ENCODE data around the gene DMD. TPM values are rescaled to one million over a fixed set of nuclear protein-coding genes. Genes with fewer than 3 reads are reported as not detected.

Gene DMD
- total RNA-seq, 2 experiments from 2014 or later, result 0.14 to 0.37 TPM

DNA sequence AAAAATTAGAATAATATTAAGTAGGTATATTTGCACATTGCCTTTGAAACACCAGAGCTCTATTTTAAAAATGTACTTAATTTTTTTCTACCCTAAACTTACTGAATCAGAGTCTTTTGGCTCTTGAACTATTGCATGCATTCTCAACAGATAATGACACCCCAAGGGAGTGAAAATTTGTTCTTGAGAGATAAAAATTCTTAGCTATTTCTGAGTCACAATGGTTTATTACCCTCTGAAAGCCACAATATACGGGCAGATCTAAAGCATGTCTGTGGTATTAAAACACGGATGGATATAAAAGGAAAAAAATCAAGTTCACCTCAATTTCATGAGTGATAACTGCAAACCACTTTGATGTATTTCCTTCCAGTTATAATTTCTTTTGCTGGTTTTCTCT is 1503.2 kb downstream of the DMD start:
- Mint-ChIP-seq H3K36me3 (ENCODE audit: low read depth) (no peaks in the 10 kb centered on the region), H3K27ac (no peak overlapping the region), H3K27me3 (ENCODE audit: low read depth) (no peaks in the 10 kb centered on the region), H3K4me1 (ENCODE audit: low read depth) (no peaks in the 10 kb centered on the region), H3K4me3 (no peak overlapping the region), H3K9me3 (no peaks in the 10 kb centered on the region)
- CTCF ChIA-PET, result no interaction called here
- intact Hi-C loops (cut with micrococcal nuclease), result no loop called here
- DNase-seq, result no peak

DNA sequence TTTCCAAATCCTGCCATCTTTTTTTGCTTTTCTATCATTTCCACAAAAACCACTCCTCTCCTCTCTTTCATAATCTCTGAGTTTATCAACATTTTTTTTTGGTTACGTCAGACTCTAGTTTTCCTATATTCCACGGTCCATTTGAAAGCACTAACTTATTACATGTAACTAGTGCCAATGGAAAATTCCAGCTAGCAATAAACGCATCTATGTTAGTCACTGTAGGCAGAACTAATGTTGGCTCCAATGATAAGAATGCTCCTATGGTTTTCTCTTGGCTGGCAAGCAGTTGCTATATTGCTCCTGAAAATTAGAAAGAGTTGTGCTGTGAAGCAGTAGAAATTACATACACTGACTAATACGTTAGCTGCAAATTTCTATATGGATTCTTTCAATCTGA is 1504.9 kb downstream of the DMD start:
- no peak overlapping the region for H3K27ac Mint-ChIP-seq
- intact Hi-C loops (cut with micrococcal nuclease), result no loop called here
- H3K4me3 Mint-ChIP-seq, result no peak overlapping the region
- no peaks in the 10 kb centered on the region for H3K4me1 Mint-ChIP-seq (ENCODE audit: low read depth)
- no peak for DNase-seq
- CTCF ChIA-PET, result interaction anchor here (0.6 kb wide), 1 partner anchor 525 kb away, joined by 3 read pairs; no protein-coding TSS in a partner anchor
- no peaks in the 10 kb centered on the region for H3K27me3 Mint-ChIP-seq (ENCODE audit: low read depth)
- H3K9me3 Mint-ChIP-seq, result no peaks in the 10 kb centered on the region
- no peaks in the 10 kb centered on the region for H3K36me3 Mint-ChIP-seq (ENCODE audit: low read depth)

DNA sequence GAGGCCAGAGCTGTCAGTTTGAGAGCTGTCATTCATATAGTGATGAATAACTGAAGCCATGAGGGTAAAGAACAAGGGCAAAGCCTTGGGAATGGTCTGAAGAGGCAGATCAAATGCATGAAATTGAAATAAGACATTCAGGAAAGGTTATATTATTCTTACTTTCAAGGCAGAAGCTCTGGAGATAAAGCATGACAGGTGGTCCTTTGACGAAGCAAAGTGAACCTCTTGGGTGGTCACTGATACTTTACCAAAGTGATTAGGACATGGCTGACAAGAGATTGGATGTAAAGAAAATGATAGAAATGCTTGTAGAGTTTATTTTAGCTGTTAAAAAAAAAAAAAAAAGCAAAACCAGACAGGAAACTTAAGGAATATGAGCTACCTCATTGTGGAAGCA is 1505.5 kb downstream of the DMD start:
- Mint-ChIP-seq H3K36me3 (ENCODE audit: low read depth) (no peaks in the 10 kb centered on the region), H3K9me3 (no peaks in the 10 kb centered on the region), H3K27me3 (ENCODE audit: low read depth) (no peaks in the 10 kb centered on the region), H3K4me1 (ENCODE audit: low read depth) (no peaks in the 10 kb centered on the region), H3K27ac (no peak overlapping the region), H3K4me3 (no peak overlapping the region)
- DNase-seq, result no peak
- CTCF ChIA-PET, result no interaction called here
- intact Hi-C loops (cut with micrococcal nuclease), result no loop called here

DNA sequence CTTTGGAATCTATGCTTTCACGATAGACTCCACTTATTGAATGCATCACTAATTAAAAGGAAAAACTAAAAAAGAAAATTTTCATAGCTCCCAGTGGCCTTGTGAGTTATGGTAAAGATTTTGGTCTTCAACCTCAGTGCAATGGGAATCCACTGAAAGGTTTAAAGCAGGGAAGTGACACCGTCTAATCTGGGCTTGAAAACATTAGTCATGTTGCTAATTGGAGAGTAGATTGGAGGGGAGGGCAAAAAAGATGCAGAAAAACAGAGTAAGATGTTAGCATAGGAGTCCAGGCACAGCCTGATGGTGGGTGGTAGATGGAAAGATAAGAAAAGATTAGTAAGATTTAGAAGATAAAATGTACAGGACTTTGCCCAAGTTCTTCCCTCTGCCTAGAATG is 1506.4 kb downstream of the DMD start:
- Mint-ChIP-seq H3K27me3 (ENCODE audit: low read depth) (no peaks in the 10 kb centered on the region), H3K9me3 (no peaks in the 10 kb centered on the region), H3K4me3 (no peak overlapping the region), H3K36me3 (ENCODE audit: low read depth) (no peaks in the 10 kb centered on the region), H3K4me1 (ENCODE audit: low read depth) (no peaks in the 10 kb centered on the region), H3K27ac (no peak overlapping the region)
- intact Hi-C loops (cut with micrococcal nuclease), result no loop called here
- DNase-seq, result no peak
- CTCF ChIA-PET, result no interaction called here

DNA sequence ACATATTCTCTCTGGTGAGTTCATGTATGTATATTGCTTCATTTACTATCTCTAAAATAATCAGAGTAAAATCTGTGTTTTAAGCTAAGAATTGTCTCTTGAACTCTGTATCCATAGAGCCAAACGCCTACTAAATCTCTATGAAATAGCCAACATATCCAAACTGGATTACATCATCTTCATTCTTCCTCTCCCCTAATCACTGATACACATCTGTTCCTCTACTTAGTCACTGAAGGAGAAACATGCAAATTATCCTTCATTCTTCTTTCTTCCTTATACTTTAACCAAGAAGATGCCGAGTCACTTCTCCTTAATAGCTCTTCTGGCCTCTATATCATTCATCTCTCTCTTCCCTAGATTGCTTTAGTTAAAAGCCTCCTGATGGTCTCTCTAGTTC is 1509.1 kb downstream of the DMD start:
- intact Hi-C loops (cut with micrococcal nuclease), result no loop called here
- no peak for DNase-seq

DNA sequence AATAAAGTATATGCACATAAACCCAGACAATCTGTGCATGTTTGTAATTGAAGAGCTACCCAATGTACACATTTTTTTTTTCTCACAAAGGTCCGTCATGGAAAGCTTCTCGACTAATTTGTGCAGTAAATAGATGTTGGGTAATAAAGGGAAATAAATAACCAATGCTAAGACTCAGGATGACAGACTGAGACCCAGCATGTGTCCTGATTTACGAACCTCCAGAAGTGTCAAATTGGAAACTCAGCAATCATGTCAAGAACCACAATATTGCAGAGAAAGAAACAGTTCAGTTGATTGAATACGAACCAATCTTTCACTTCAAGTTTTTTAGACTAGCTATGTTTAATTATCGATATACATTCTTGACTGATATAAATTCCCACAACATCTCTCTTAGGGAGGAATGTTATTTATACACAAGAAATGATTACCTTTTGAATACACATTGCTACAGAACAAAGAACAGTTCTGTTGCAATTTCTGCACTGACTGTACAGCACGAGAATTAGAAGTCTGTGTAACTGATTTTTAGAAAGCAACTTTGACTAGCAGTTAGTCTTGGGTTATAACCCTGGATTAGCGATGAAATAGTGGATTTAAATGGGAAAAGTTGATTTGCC is 1513.9 kb downstream of the DMD start:
- Mint-ChIP-seq H3K9me3 (no peaks in the 10 kb centered on the region), H3K4me1 (ENCODE audit: low read depth) (no peaks in the 10 kb centered on the region), H3K27ac (no peak overlapping the region), H3K36me3 (ENCODE audit: low read depth) (no peaks in the 10 kb centered on the region), H3K27me3 (ENCODE audit: low read depth) (no peaks in the 10 kb centered on the region), H3K4me3 (no peak overlapping the region)
- DNase-seq, result no peak
- CTCF ChIA-PET, result no interaction called here
- intact Hi-C loops (cut with micrococcal nuclease), result no loop called here

More for the DNA sequence above, 1509.1 kb downstream of the DMD start:
- CTCF ChIA-PET, result no interaction called here
- no peak overlapping the region for H3K4me3 Mint-ChIP-seq
- no peaks in the 10 kb centered on the region for H3K9me3 Mint-ChIP-seq
- no peak overlapping the region for H3K27ac Mint-ChIP-seq
- no peaks in the 10 kb centered on the region for H3K36me3 Mint-ChIP-seq (ENCODE audit: low read depth)
- H3K27me3 Mint-ChIP-seq (ENCODE audit: low read depth), result no peaks in the 10 kb centered on the region
- H3K4me1 Mint-ChIP-seq (ENCODE audit: low read depth), result no peaks in the 10 kb centered on the region

DNA sequence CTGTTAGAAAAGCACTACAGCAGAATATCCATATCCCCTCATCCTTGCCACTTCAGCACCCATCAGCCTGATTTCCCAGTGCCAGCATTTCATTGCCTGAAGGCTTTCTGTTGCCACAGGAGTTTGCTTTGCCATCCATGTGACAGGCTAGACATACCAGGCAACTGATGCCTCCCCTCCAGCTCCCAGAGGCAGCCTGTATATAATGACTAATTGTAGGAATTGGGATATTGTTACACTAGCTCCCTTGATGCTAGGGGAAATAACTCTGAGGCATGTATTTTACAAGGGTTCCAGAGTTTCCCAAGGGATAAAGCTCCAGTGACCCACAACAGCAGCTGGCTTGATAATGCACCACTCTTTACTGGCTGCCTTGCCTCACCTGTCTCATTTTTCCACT is 1531.5 kb downstream of the DMD start:
- no peaks in the 10 kb centered on the region for H3K9me3 Mint-ChIP-seq
- H3K4me3 Mint-ChIP-seq, result no peak overlapping the region
- no peaks in the 10 kb centered on the region for H3K27me3 Mint-ChIP-seq (ENCODE audit: low read depth)
- H3K27ac Mint-ChIP-seq, result no peak overlapping the region
- H3K36me3 Mint-ChIP-seq (ENCODE audit: low read depth), result no peaks in the 10 kb centered on the region
- no peaks in the 10 kb centered on the region for H3K4me1 Mint-ChIP-seq (ENCODE audit: low read depth)
- DNase-seq, result no peak
- CTCF ChIA-PET, result no interaction called here
- intact Hi-C loops (cut with micrococcal nuclease), result no loop called here

DNA sequence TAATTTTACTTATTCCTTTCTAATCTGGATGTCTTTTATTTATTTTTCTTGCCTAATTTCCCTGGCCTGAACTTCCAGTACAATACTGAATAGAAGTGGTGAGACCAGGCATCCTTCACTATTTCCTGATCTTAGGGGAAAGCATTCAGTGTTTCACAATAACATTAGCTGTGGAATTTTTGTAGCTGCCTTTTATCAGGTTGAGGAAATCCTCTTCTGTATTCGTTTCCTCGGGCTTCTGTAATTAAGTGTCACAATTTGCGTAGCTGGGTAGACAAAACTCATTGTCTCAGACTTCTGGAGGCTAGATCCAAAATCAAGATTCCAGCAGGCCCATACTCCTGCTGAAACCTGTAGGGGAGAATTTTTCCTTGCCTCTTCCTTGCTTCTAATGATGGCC is 1541.1 kb downstream of the DMD start:
- CTCF ChIA-PET, result no interaction called here
- H3K4me3 Mint-ChIP-seq, result no peak overlapping the region
- no peak overlapping the region for H3K27ac Mint-ChIP-seq
- H3K27me3 Mint-ChIP-seq (ENCODE audit: low read depth), result no peaks in the 10 kb centered on the region
- H3K36me3 Mint-ChIP-seq (ENCODE audit: low read depth), result no peaks in the 10 kb centered on the region
- no peaks in the 10 kb centered on the region for H3K4me1 Mint-ChIP-seq (ENCODE audit: low read depth)
- DNase-seq, result no peak
- H3K9me3 Mint-ChIP-seq, result no peaks in the 10 kb centered on the region
- intact Hi-C loops (cut with micrococcal nuclease), result no loop called here

DNA sequence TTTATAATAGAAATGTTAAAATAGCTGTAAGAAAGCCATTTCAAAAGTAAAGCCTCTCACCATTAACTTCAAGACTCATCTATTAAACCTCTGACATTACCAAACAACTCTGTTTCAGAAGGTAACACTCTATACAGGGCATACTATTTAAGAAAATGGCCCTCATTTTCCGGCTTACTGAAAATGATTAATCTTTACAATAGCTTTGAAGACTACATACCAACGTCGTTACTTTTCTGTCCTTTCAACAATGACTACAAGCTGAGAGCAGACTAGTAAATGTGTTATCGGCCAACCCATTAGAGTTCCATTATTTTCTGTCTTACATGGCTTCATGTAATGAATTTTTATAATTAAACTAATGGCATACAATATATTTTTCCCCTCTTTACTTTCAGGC is 1545.9 kb downstream of the DMD start:
- DNase-seq, result no peak
- CTCF ChIA-PET, result interaction anchor here (1.0 kb wide), 1 partner anchor 8 kb away, joined by 4 read pairs; no protein-coding TSS in a partner anchor
- Mint-ChIP-seq H3K27me3 (ENCODE audit: low read depth) (no peaks in the 10 kb centered on the region), H3K27ac (no peak overlapping the region), H3K4me1 (ENCODE audit: low read depth) (no peaks in the 10 kb centered on the region), H3K9me3 (no peaks in the 10 kb centered on the region), H3K36me3 (ENCODE audit: low read depth) (no peaks in the 10 kb centered on the region), H3K4me3 (no peak overlapping the region)
- intact Hi-C loops (cut with micrococcal nuclease), result no loop called here

DNA sequence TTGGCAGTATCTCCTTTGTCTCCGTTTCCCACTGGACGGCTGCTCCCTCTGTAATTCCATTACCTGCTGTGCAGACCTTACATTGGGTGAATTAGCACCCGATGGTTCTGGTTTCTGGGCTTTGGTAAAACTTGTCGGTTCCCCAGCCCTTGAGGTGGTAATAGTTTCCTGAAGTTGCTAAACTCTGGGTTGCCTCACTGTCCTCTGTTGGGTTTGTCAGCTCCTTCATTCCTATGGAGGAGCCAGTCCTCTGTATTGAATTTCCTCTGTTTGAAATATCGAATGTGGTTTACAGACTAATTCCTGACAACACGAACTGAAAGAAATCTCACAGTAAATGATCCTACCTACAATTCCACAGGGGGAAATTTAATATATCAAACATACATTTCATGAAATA is 1548.2 kb downstream of the DMD start:
- no peaks in the 10 kb centered on the region for H3K9me3 Mint-ChIP-seq
- CTCF ChIA-PET, result no interaction called here
- H3K4me1 Mint-ChIP-seq (ENCODE audit: low read depth), result no peaks in the 10 kb centered on the region
- no peaks in the 10 kb centered on the region for H3K36me3 Mint-ChIP-seq (ENCODE audit: low read depth)
- no peaks in the 10 kb centered on the region for H3K27me3 Mint-ChIP-seq (ENCODE audit: low read depth)
- H3K4me3 Mint-ChIP-seq, result no peak overlapping the region
- DNase-seq, result no peak
- H3K27ac Mint-ChIP-seq, result no peak overlapping the region
- intact Hi-C loops (cut with micrococcal nuclease), result loop anchor here (5.0 kb wide), 1 partner anchor 451 kb away; no protein-coding TSS in a partner anchor

DNA sequence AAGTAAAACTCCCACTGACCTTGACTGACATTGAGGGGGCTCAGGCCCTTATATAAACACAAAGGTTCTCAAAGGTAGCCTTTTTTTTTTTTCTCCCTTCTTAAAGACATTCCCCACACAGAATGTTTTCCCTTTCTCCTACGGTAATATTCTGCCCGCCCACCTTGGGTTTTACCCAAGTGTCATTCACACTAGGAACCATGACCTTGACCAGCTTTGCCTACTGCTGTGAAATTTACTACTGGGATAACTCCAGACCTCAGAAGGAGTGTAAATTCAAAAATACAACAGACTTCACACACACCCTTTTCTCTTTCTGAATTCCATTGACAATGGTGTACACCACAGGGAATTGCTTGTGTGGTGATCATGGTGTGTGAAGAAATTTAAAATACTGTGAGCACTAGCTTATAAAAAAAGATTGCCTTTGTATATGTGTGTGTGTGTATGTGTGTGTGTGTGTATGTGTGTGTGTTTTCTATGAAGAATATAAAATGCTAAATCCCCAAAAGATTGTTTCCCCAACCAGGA is 1550.0 kb downstream of the DMD start:
- intact Hi-C loops (cut with micrococcal nuclease), result loop anchor here (5.0 kb wide), 1 partner anchor 449 kb away; no protein-coding TSS in a partner anchor
- Mint-ChIP-seq H3K9me3 (no peaks in the 10 kb centered on the region), H3K27me3 (ENCODE audit: low read depth) (no peaks in the 10 kb centered on the region), H3K4me3 (no peak overlapping the region), H3K27ac (no peak overlapping the region), H3K36me3 (ENCODE audit: low read depth) (no peaks in the 10 kb centered on the region), H3K4me1 (ENCODE audit: low read depth) (no peaks in the 10 kb centered on the region)
- CTCF ChIA-PET, result no interaction called here
- no peak for DNase-seq

DNA sequence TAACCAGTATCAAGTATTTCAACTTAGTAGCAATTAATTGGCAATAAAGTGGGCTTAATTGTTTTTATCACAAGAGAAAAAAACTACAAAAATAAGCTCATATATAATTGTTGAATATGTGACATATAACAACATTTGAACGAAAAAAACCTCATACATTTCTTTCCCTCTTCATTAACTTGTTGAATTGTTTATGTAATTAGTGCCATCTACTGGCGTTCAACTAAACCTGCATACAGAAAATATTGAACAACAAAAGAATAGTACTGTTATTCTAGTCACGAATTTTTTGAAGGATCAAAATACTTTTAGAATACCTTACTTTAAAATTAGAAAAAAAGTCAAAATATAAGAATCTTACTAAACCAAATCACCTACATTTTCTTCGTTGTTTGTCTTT is 1553.0 kb downstream of the DMD start:
- H3K4me3 Mint-ChIP-seq, result no peak overlapping the region
- CTCF ChIA-PET, result interaction anchor here (0.7 to 2.1 kb wide), 3 partner anchors 622 to 923 kb away, joined by 3 to 8 read pairs (median 5); no protein-coding TSS in a partner anchor
- intact Hi-C loops (cut with micrococcal nuclease), result loop anchor here (1.0 to 10.0 kb wide), 4 partner anchors 619 to 1084 kb away; partner anchors contain the start of gene TASL
- DNase-seq, result no peak
- no peaks in the 10 kb centered on the region for H3K4me1 Mint-ChIP-seq (ENCODE audit: low read depth)
- H3K9me3 Mint-ChIP-seq, result no peaks in the 10 kb centered on the region
- no peaks in the 10 kb centered on the region for H3K27me3 Mint-ChIP-seq (ENCODE audit: low read depth)
- H3K27ac Mint-ChIP-seq, result no peak overlapping the region
- no peaks in the 10 kb centered on the region for H3K36me3 Mint-ChIP-seq (ENCODE audit: low read depth)

DNA sequence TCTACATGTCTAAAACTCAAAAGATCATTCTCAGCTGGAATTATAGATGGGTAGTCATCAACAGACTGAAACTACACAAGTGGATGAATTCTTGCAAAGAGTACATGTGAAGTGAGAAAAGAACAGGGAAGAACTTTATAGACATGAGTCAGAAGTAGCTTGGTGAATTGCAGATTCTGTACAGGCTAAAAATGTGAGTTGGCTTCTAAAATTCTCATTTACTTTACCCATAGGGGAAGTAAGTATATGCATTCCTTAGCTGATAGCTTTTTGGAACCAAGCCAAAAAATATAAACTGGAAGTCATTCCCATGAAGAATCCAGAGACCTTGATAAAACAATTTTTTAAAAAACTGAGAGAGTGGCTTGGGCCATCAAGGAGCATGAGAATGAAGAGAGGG is 1555.3 kb downstream of the DMD start:
- Mint-ChIP-seq H3K4me3 (no peak overlapping the region), H3K4me1 (ENCODE audit: low read depth) (no peaks in the 10 kb centered on the region), H3K9me3 (no peaks in the 10 kb centered on the region), H3K27ac (no peak overlapping the region), H3K27me3 (ENCODE audit: low read depth) (no peaks in the 10 kb centered on the region), H3K36me3 (ENCODE audit: low read depth) (no peaks in the 10 kb centered on the region)
- intact Hi-C loops (cut with micrococcal nuclease), result loop anchor here (10.0 kb wide), 1 partner anchor 1081 kb away; the partner anchor contains the start of gene TASL
- CTCF ChIA-PET, result interaction anchor here (0.6 to 2.2 kb wide), 3 partner anchors 213 to 618 kb away, joined by 3 to 10 read pairs (median 7); no protein-coding TSS in a partner anchor
- no peak for DNase-seq
